T-helper 2 cell treated with Interferon-gamma antibody and Interleukin-4, amounts not matched to agents 100 ng/mL and 5 ng/mL, for 36 hours (primary cell): Measurements from ENCODE around the gene RUVBL1. TPM values are rescaled to one million over a fixed set of nuclear protein-coding genes. Genes with fewer than 3 reads are reported as not detected.

Source experiments
- intact Hi-C: fragments of 100-400 bp; cut with micrococcal nuclease; formaldehyde crosslinking; loops from one replicate; pipeline ENCODE4 v1.15.1; 2023
- total RNA-seq: library from RNA; stranded (reverse); gene quantifications from 2 replicates; pipeline ENCODE4 v1.2.3, GENCODE V29; 2022

RUVBL1 gene
- total RNA-seq, 1 donor from 2014 or later, result 79.1 TPM

DNA sequence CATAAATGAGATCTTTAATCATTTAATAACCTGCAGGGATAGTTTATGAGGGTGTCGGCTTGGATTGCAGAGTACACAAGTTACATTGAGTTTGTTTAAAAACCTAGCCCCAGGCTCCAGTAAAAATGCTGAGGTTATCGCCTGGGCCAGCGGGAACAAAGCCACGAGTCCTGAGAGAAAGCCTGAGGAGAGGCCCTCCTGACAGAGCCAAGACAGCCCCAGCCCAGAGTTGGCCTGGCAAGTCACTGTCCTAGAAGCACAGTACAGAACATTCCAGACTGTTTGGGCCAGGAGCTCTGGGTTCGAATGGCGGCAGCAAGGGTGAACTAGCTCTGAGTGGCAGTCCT lies 39.0 kb downstream of the RUVBL1 start:
- intact Hi-C loops, result no loop called here

- intact Hi-C loops, result no loop called here
Observed at GRCh38 chr3:128083980-128084674, 39.5 kb downstream of the RUVBL1 start.

- intact Hi-C loops, result no loop called here
Observed at GRCh38 chr3:128083396-128083795, 40.2 kb downstream of the RUVBL1 start.

DNA sequence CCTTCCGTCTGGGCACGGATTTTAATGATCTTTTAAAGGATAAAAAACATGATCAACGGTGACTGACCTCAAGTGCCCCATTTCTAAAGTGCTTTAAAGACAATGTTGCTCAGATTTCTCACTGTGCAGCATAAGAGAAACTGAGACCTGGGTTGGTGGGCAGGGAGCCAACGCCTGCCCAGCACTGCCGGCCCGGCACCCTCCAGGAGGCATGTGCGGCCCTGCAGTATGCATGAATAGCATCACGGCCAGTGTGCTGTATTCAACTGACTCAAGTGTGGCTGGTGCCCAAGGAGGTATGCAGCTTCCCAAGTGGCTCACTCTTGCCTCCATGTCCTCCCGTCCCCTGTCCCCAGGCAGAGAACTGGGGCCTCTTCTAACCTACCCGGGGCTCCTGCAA lies 41.1 kb downstream of the RUVBL1 start:
- intact Hi-C loops, result no loop called here

DNA sequence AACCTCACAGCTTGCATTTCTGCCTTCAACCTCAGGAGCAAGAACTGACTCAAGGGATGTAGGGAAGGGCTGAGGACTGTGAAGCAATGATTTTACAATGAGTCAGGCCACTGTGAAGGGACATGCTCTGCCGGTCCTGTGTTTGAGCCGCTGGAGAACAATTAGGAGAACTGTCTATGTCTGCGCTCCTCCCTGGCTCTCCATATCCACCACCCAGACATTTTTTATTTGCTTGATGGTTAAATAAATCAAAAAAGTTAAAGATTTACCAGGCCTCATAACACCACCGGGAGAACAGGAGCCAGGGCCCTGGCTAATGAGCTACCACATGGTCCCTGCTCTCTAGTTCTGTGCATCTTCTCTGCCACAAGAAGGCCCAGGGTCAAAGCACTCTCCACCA lies 41.8 kb downstream of the RUVBL1 start:
- intact Hi-C loops, result no loop called here

GRCh38 chr3:128081226-128081625 lies 42.4 kb downstream of the RUVBL1 start:
- intact Hi-C loops, result no loop called here

GRCh38 chr3:128080323-128081080 lies 43.1 kb downstream of the RUVBL1 start:
- intact Hi-C loops, result no loop called here

DNA sequence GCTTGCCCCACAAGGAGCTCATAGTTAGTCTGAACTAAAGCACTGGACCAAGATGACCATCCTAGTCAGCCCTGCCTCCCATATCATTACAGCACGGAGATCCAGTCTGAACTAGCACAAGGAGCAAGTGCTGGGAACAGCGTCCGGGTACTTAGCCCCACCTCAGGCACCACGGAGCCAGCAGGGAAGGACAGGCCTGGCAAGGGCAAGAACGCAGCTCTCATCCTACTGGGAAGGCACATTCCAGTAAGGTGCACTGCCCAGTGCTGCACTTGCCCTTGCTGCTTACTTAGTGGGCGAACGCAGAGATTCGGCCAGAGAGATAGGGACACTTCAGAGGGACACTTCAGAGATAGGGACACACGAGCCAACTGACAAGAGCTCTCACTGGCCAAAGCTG lies 43.8 kb downstream of the RUVBL1 start:
- intact Hi-C loops, result no loop called here

GRCh38 chr3:128078875-128079274 lies 44.7 kb downstream of the RUVBL1 start:
- intact Hi-C loops, result no loop called here

- intact Hi-C loops, result no loop called here
Observed at GRCh38 chr3:128078322-128078721, 45.3 kb downstream of the RUVBL1 start.

GRCh38 chr3:128077665-128078064 lies 45.9 kb downstream of the RUVBL1 start:
- intact Hi-C loops, result loop anchor here (2.0 kb wide), 1 partner anchor 409 kb away; no protein-coding TSS in a partner anchor

DNA sequence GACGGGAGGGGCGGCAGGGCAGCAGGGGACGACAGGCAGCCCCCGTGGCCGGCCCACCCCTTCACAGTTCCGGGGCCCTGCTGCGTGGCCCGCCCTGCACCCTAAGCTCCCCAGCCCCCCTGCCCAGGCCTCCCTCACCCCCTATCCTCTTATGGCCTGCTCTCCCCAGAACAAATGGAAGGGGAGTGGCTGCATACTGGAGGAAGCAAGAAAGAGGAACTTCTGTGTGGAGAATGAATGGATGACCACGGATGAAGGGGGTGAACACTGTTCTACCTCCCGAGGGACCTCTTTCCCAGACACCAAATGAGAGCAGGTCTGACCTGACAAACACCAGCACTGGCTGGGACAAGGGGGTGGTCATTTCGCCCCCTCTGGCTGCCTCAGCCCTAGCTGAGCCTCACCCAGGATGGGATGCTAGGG lies 46.4 kb downstream of the RUVBL1 start:
- intact Hi-C loops, result loop anchor here (2.0 kb wide), 1 partner anchor 410 kb away; no protein-coding TSS in a partner anchor

DNA sequence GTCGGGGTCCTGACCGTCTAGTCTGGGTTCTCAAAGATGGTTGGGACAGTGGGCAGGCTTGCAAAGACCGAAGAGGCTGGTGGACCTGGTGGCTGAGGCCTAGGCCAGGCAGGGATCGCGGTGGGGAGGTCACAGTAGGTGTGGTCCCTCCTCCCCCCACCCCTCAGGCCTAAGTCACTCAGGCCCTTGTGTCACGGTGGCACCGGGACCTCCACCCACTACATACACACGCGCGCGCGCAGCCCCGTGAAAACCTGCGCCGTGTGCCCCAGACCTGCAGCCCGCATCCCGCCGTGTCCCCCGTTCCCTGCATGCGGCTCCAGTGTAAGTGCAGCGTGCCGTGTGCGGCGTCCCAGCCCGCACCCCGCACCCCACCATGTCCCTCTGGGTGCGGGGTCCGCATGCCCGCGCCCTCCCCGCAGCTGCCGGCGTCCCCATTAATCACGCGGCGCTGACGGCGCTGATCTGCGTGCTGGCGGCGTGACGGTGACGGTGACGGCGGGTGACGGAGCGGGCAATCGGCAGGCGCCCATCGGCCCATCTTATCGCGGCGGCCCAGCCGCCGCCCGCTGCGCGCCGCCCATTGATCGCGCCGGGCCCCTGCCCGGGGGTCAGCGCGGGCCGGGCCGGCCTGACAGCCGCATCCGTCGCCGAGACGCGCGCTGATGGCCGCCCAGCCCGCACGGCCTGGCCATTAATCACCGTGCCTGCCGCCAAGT lies 47.0 kb downstream of the RUVBL1 start:
- intact Hi-C loops, result loop anchor here (2.0 kb wide), 1 partner anchor 410 kb away; no protein-coding TSS in a partner anchor

DNA sequence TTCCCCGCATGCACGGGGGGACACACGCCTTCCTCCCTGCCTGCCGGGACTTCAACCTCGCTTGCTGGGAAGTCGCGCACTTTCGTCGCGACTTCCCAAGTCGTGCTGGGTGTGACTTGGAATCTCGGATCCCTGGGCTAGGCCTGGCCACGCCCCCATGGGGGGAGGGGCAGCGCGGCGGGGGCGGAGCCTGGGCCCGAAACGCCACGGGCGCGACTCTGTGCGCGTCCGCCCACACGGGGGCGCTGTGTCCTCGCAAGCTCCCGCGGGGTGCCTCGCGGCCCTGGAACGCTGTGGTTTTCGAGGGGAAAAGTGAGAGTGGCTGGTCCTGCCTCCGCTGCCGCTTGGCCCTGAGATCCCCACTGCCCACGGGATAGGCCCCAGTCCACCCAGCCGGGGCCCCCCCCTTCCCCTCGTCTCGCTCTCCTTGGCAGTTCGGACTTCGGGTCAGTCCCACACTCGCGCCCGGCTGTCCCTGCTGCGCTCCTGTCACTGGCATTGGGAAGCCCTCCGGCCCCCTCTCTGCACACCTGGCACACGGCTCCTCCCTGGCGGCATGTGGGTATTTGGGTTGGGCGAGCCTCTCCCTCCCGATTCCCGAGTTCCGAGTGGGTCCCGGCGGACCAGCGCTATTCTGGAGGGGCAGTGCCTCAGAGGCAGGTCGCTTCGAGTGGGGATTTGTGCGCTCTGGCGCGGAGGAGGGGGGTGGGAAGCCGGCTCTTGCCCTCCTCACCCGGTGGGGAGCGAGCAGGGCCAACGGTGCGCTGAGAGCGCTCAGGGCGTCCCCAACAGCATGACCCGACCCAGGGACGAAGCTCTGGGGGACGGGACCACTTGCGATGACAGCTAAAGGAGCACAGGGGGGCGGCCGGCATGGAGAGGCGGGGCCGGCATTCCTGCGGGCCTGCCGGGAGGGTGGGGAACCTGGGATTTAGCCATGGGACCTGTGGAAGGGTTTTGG lies 47.8 kb downstream of the RUVBL1 start:
- intact Hi-C loops, result loop anchor here (1.0 to 2.0 kb wide), 5 partner anchors 19 to 423 kb away; partner anchors contain the start of genes RUVBL1 and SEC61A1

GRCh38 chr3:128074851-128075521 lies 48.6 kb downstream of the RUVBL1 start:
- intact Hi-C loops, result loop anchor here (1.0 to 2.0 kb wide), 4 partner anchors 20 to 424 kb away; partner anchors contain the start of genes RUVBL1 and SEC61A1

- intact Hi-C loops, result loop anchor here (2.0 kb wide), 2 partner anchors 21 to 425 kb away; no protein-coding TSS in a partner anchor
Observed at GRCh38 chr3:128073807-128074206, 49.8 kb downstream of the RUVBL1 start.

DNA sequence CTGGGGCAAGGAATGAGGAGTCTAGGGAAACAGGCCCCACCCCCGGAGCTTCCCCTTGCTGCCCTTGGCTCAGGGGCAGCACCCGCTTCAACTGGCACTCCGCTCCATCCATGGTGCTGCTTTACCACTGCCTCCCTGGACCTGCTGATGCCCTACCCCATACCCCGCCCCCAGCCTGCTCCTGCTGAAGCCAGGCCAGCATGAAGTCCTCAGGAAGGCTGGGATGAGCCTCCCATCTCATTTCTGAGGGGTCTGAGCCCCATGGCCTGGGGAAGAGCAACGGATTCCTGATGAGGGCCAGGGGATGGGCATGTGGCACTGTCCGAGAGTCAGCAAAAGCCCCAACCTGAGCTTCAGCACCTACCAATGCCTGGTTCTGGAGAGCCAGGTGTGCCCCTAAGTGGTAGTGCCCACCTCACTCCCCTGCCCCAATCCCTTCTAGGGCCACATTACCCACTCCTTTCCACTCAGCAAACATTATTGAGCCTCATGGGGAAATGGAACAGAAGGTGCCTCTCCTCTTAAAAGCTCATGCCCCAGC lies 50.4 kb downstream of the RUVBL1 start:
- intact Hi-C loops, result no loop called here

DNA sequence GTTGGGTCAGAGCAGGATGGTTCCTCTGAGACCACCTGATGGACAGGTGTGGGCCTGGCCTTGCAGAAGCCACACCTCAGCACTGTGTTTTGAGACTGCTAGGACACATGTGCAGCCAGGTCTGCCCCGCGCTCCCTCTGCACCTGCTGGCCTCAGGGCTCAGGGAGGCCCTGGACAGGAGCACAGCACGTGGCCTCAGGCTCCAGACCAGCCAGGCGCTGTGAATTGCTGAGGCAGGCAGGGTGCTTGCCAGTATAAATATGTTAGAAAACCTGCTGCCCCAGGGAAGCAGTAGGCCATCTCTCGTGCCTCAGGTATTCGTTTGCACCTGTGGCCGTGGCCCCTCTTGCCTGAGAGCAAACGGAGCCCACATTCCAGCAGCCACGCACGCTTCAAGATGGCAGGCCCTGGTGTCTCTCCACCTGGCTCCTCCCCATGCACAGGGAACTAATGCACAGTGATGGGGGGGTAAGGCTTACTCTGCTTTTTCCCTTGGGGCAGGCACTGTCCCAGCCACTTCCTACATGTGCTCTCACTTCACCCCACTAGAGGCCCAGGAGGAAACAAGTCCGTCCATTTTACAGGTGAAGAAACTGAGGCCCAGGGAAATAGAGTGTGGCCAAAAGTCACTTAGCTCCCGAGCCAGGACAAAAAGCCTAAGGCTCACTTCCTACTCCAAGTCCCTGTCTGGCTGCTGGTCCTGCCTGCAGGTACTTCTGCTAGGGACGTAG lies 51.0 kb downstream of the RUVBL1 start:
- intact Hi-C loops, result no loop called here
